BLaER1 (cell line): ENCODE results near the gene DGKZ.

ENCODE experiments used
- H3K27ac ChIP-seq: shearing (Covaris generic); formaldehyde crosslinking; 2 replicates; pipeline ENCODE4 v1.8.1; 2022
- H3K27me3 ChIP-seq: shearing (Covaris generic); formaldehyde crosslinking; 2 replicates; pipeline ENCODE4 v1.8.1; 2022
- H3K36me3 ChIP-seq: shearing (Covaris generic); formaldehyde crosslinking; 2 replicates; pipeline ENCODE4 v1.8.1; 2022
- H3K4me1 ChIP-seq: shearing (Covaris generic); formaldehyde crosslinking; 2 replicates; pipeline ENCODE4 v1.8.1; 2022
- H3K4me2 ChIP-seq: shearing (Covaris generic); formaldehyde crosslinking; 2 replicates; pipeline ENCODE4 v1.8.1; 2022
- H3K4me3 ChIP-seq: shearing (Covaris generic); formaldehyde crosslinking; 2 replicates; pipeline ENCODE4 v1.8.1; 2022
- H3K9ac ChIP-seq: shearing (Covaris generic); formaldehyde crosslinking; 2 replicates; pipeline ENCODE4 v1.8.1; 2022
- H3K9me3 ChIP-seq: shearing (Covaris generic); formaldehyde crosslinking; 2 replicates; pipeline ENCODE4 v1.8.1; 2022
- H4K20me1 ChIP-seq: shearing (Covaris generic); formaldehyde crosslinking; 2 replicates; pipeline ENCODE4 v1.8.1; 2022
- Cebpa-rat ChIP-seq: shearing (Covaris generic); IDR thresholded peaks from 2 replicates; pipeline ENCODE4 v1.8.1; 2022

DGKZ gene

GRCh38 chr11:46429717-46430116 lies 82.5 kb downstream of the DGKZ start:
- Histone ChIP-seq H3K4me3 (no peak overlapping the region), H3K36me3 (peaks cover 80% of the 10 kb centered on the region), H3K4me2 (no peak overlapping the region), H3K27me3 (no peaks in the 10 kb centered on the region), H3K9ac (no peak overlapping the region), H3K4me1 (no peaks in the 10 kb centered on the region), H3K9me3 (no peaks in the 10 kb centered on the region), H4K20me1 (no peaks in the 10 kb centered on the region), H3K27ac (no peak overlapping the region)
- no peak for TF ChIP-seq Cebpa-rat
